ENCODE data around the gene UCP2.

DNA sequence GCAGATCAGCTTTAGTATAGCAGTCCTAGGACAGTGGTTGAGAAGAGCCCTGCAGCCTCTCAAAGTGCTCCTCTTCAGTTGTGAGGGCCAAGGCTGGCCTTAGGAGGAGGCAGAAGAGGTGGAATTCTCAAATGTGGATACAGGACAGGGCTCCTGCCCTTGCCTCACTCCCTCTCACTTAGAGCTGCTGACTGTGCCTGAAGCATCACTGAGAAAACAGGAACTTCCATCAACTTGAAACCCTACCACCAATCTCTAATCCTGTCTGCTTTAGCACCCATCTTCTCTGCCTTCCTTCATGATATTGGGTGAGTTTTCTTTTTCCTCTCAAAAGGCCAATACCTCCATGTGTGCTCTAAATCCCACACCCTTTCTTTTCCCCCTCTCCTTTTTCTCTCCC is 40.6 kb upstream of the UCP2 start:
- TF ChIP-seq FOS (IDR thresholded peaks at IDR 0.05; ENCODE audit: borderline replicate concordance, insufficient read depth, low read length) (no peak), POLR2A (IDR thresholded peaks at IDR 0.05; ENCODE audit: low read depth, low read length) (no peak), POLR2AphosphoS5 (IDR thresholded peaks at IDR 0.05; ENCODE audit: insufficient read depth, low read depth, low read length) (no peak)
- TF ChIP-seq, protein P1, sequence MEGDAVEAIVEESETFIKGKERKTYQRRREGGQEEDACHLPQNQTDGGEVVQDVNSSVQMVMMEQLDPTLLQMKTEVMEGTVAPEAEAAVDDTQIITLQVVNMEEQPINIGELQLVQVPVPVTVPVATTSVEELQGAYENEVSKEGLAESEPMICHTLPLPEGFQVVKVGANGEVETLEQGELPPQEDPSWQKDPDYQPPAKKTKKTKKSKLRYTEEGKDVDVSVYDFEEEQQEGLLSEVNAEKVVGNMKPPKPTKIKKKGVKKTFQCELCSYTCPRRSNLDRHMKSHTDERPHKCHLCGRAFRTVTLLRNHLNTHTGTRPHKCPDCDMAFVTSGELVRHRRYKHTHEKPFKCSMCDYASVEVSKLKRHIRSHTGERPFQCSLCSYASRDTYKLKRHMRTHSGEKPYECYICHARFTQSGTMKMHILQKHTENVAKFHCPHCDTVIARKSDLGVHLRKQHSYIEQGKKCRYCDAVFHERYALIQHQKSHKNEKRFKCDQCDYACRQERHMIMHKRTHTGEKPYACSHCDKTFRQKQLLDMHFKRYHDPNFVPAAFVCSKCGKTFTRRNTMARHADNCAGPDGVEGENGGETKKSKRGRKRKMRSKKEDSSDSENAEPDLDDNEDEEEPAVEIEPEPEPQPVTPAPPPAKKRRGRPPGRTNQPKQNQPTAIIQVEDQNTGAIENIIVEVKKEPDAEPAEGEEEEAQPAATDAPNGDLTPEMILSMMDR (IDR thresholded peaks at IDR 0.05; ENCODE audit: extremely low read depth in 1 of 2, insufficient read depth in 1 of 2, low read depth in 1 of 2, low read length in 2 of 2) = no peak
- TF ChIP-seq, protein P2, sequence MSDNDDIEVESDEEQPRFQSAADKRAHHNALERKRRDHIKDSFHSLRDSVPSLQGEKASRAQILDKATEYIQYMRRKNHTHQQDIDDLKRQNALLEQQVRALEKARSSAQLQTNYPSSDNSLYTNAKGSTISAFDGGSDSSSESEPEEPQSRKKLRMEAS (IDR thresholded peaks at IDR 0.05; ENCODE audit: insufficient read depth, insufficient read length) = no peak
